ENCODE measurements around the gene PTCH2.

DNA sequence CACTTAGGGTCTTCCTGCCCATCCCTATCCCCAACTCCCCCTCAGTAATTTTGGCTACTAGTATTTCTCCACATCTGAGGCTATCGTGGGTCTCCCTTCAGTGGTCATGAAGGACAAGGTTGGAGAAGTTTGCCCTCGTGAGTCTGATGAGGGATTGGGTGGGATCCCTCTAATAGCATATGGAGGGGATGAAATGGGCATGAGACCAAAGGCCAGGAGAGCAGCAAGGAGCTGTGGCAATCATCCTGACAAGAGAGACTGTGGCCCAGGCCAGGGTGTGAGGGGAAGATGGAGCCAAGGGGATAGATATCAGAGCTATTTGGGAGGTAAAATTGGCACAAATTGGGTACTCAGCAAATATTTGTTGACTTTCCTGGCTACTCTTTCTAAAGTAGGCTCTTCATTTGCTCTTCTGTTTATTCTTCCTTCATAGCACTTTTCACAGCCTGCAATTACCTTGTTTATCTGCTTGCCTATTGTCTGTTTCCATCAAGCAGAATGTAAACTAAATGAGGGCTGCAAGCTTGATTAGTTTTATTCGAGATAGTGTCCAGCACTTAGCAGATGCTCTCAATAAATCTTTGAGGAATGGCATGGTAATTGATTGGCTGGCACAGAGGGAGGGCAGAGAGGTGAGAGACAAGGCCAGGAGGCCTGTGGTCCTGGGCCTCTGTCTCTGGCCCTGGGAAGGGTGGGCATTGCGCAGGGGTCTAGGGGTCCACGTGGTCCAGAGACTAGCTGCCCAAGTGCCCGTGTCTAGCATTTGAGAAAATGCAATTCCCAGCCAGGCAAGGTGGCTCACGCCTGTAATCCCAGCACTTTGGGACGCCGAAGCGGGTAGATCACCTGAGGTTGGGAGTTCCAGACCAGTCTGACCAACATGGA lies 44.3 kb downstream of the PTCH2 start:
- no peak for TF ChIP-seq CTCF (IDR thresholded peaks at IDR 0.05)
- TF ChIP-seq POLR2A (IDR thresholded peaks at IDR 0.05) = no peak
